Measurements from ENCODE around the gene AIMP2. TPM values are rescaled to one million over a fixed set of nuclear protein-coding genes. Genes with fewer than 3 reads are reported as not detected.
A peak's percentile ranks its signal among the peaks of the same experiment; 100 is the strongest.
"Not testable (repeated sequence)": the region's sequence is repeated elsewhere in the genome, so short reads cannot be mapped to it uniquely, and the experiment has no call there.

The AIMP2 gene
- total RNA-seq, 4 donors from 2014 or later: 34.7 to 42.6 (median 39.2) TPM

- DNase-seq (ENCODE audit: low spot score): no peak
- TF ChIP-seq, protein P1, sequence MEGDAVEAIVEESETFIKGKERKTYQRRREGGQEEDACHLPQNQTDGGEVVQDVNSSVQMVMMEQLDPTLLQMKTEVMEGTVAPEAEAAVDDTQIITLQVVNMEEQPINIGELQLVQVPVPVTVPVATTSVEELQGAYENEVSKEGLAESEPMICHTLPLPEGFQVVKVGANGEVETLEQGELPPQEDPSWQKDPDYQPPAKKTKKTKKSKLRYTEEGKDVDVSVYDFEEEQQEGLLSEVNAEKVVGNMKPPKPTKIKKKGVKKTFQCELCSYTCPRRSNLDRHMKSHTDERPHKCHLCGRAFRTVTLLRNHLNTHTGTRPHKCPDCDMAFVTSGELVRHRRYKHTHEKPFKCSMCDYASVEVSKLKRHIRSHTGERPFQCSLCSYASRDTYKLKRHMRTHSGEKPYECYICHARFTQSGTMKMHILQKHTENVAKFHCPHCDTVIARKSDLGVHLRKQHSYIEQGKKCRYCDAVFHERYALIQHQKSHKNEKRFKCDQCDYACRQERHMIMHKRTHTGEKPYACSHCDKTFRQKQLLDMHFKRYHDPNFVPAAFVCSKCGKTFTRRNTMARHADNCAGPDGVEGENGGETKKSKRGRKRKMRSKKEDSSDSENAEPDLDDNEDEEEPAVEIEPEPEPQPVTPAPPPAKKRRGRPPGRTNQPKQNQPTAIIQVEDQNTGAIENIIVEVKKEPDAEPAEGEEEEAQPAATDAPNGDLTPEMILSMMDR (IDR thresholded peaks at IDR 0.05): no peak
- no peak for ATAC-seq (ENCODE audit: low FRiP score)
Measured at GRCh38 chr7:6057316-6058129, 48.5 kb downstream of the AIMP2 start.

GRCh38 chr7:6059941-6060340, 50.9 kb downstream of the AIMP2 start:
- DNase-seq (ENCODE audit: low spot score); ATAC-seq (ENCODE audit: low FRiP score): not testable (repeated sequence)

- TF ChIP-seq, protein P1 (IDR thresholded peaks at IDR 0.05): no peak
- ATAC-seq (ENCODE audit: low FRiP score) (no peak), DNase-seq (ENCODE audit: low spot score) (no peak)
Measured at GRCh38 chr7:6071406-6071805, 62.3 kb downstream of the AIMP2 start.

Small RNA genes lying within 50 kb of the gene (small RNA-seq; reads per million reads assigned to genes)
- gene RF00019: not detected
- gene RNU6-218P: not detected
- 2.2 reads per million, percentile 45 among the genes with 10 or more reads in this experiment for gene SNORA80D

Other genes starting within 250 kb of the AIMP2 start
- gene RNF216, start 227.6 kb upstream of the AIMP2 start, total RNA-seq: 10 to 100 TPM; 30.1 to 44.9 (median 35.2) TPM
- gene OCM, start 128.5 kb upstream of the AIMP2 start, total RNA-seq: not detected
- 10 to 100 TPM; 35.4 to 55.3 (median 47.3) TPM for gene CCZ1, start 110.5 kb upstream of the AIMP2 start, total RNA-seq
- under 1 TPM in 1 of 4 donors, not detected in 3; 0.24 TPM for gene RSPH10B, start 38.6 kb upstream of the AIMP2 start, total RNA-seq
- 10 to 100 TPM in 1 of 4 donors, 1 to 10 TPM in 3; 7.4 to 15.1 (median 8.4) TPM for gene PMS2, start 223 bp upstream of the AIMP2 start, total RNA-seq
- gene ANKRD61, start 22.1 kb downstream of the AIMP2 start, total RNA-seq: under 1 TPM in 2 of 4 donors, not detected in 2; 0.28 to 0.36 TPM
- 100 to 1,000 TPM; 103 to 193 (median 115) TPM for gene EIF2AK1, start 49.9 kb downstream of the AIMP2 start, total RNA-seq
- gene USP42, start 95.7 kb downstream of the AIMP2 start, total RNA-seq: 10 to 100 TPM in 1 of 4 donors, 1 to 10 TPM in 3; 5.8 to 13.1 (median 8.2) TPM